Eye (tissue), 1 donor: ENCODE measurements around the gene PIP4K2A.

Source experiments
- DNase-seq: peaks from one replicate; pipeline ENCODE4 v3.0.0-alpha.2; 2015

The PIP4K2A gene

GRCh38 chr10:22690614-22691431, 23.6 kb downstream of the PIP4K2A start:
- DNase-seq: no peak

DNA sequence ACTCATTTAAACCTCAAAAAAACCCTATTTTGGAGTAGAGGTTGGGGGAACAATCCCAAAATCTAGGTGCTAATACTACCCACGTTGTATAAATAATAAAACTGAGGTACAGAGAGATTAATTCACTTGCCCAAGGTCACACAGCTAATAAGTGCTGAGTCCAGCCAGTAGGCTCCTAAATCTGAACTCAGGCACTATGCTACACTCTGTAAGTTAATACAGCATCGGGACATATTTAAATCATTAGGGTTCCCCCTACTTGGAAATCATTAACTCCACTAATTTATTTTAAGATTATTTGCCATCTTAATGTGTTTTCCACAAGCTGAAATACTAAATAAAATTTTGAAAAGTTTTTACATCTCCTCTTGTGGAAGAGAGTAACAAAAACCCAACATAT, 24.2 kb downstream of the PIP4K2A start:
- DNase-seq: no peak

- DNase-seq: no peak
These were observed 28.0 kb downstream of the PIP4K2A start for GRCh38 chr10:22686347-22686746.

- DNase-seq: no peak
These were observed 28.5 kb downstream of the PIP4K2A start for GRCh38 chr10:22685926-22686325.

GRCh38 chr10:22684699-22685098, 29.7 kb downstream of the PIP4K2A start:
- no peak for DNase-seq

DNA sequence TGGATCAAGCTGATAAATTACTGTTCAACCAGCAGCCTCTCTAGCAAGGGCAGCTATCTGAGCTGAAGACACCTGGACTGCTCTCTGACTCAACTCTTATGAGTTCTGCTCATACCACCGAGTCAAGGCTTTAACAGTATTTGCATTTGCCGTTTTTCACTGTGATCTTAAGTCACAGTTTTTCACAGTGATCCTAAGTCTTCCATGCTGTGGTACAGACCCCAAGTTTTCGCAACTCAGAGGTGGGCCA, 31.3 kb downstream of the PIP4K2A start:
- DNase-seq: no peak

GRCh38 chr10:22682237-22683139, 31.9 kb downstream of the PIP4K2A start:
- DNase-seq: peak; percentile 27

DNA sequence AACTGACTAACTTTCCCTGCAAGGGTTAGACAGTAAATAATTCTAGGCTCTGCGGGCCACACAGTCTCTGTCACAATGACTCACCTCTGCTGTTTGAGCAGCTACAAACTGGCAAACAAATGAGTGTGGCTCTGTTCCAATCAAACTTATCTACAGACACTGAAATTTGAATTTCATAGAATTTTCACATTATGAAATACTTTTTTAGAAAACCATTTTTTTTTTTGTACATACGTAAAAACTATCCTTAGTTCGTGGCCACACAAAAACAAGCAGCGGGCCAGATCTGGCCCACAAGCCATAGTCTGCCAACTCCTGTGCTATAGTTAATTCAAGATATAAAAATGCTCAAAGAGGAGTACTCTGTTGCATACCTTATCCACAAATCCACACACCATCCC, 32.6 kb downstream of the PIP4K2A start:
- no peak for DNase-seq

- no peak for DNase-seq
These were observed 33.1 kb downstream of the PIP4K2A start for GRCh38 chr10:22681301-22681700.

DNA sequence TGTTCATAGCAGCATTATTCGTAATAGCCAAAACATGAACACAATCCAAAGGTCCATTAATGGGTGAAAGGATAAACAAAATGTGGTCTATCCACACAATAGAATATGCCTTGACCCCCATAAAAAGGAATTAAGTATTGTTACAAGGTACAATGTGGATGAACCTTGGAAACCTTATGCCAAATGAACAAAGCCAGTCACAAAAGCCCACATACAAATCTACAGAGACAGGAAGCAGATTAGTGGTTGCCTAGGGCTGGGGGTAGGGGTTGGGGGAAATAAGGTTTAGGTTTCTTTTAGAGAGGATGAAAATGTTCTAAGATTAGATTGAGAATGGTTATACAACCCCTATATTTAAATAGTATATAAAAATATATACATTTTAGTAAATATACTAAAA, 34.8 kb downstream of the PIP4K2A start:
- DNase-seq: no peak

DNA sequence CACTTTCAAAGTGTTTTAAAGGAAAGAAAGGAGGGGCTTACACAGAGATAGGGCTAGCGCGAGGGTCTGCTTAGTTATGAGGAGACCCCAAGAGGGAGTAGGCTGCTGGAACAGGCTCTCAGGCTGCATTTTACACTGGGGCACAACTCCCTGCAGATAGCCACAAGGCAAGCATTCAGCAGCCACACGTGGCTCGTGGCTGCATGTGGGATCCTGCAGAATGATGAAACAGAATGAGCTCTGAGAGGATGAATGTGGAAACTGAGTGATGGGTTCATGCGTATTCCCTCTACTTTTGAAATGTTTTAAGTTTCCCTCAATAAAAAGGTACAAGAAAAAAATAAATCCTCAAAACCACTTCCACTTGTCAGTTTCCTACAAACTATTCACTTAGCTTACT, 37.0 kb downstream of the PIP4K2A start:
- DNase-seq: no peak

GRCh38 chr10:22676435-22676834, 37.9 kb downstream of the PIP4K2A start:
- DNase-seq: no peak

GRCh38 chr10:22674573-22674930, 39.8 kb downstream of the PIP4K2A start:
- DNase-seq: no peak

DNA sequence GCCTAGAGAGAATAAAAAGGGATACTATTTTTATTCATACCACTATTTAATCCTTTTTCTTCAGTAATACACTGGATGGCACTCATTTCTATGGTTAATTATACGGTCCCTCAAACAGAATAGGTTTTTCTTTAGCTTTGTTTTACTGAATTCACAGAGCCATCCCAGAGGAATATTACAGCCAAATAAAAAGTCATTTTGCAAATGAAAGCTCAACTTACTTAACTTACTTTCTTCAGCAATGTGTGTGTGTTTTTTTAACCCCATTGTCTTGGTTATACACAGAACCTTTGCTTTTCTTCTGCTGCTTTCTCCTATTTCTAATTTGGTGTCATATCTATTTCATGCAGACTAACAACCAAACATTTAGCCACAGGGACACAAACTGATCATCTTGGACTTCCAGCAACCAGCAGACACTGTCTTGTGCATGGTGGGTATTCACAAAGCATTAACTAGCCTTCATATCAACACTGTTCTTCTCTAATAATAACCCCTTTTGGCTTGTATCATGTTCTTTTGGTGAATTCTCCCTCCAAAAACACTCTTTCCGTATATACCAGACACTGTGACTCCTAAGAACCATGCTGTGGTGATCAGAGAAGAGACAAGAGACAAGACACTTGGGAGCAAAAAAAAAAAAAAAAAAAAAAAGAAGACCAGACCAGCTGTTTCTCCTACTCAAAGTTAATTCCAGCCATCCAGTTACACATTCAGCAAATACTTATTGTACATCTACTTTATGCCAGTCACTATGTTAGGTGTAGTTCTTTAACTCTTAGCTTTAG, 40.4 kb downstream of the PIP4K2A start:
- DNase-seq: no peak

GRCh38 chr10:22673091-22673392, 41.3 kb downstream of the PIP4K2A start:
- no peak for DNase-seq

DNA sequence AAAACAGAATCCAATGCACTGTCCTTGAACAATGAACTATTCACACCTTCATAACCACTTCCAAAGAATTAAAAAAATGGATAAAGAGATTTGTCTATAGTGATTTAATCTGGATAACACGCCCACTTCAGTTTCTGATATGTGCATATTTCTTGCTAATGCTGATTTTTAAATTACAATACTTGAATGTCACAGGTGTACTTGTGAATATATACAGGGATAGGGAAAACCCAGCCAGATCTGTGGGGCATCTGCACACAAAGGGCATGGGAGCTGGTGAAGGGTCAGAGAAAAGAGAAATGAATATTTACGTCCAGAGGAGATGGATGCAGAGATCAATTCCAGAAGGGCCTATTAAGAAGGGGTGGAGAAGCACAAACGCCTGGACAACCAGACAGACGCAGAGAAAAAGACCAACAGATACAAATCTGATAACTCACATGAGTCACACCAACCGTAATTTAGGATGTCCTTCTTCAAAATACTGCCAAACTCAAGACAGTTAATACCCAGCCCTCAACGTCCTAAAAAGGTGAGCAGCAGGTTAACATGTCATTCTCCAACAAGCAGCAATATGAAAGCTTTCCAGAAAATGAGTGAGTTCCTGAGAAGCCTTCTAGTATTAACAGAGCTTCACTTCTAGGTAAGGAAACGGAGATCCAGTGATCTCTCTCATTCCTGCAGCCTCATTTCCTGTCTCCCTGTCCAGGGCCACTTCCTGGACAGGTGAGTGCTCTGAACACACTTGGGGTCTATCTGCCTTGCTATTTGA, 41.9 kb downstream of the PIP4K2A start:
- no peak for DNase-seq

GRCh38 chr10:22670788-22671187, 43.6 kb downstream of the PIP4K2A start:
- DNase-seq: no peak

DNA sequence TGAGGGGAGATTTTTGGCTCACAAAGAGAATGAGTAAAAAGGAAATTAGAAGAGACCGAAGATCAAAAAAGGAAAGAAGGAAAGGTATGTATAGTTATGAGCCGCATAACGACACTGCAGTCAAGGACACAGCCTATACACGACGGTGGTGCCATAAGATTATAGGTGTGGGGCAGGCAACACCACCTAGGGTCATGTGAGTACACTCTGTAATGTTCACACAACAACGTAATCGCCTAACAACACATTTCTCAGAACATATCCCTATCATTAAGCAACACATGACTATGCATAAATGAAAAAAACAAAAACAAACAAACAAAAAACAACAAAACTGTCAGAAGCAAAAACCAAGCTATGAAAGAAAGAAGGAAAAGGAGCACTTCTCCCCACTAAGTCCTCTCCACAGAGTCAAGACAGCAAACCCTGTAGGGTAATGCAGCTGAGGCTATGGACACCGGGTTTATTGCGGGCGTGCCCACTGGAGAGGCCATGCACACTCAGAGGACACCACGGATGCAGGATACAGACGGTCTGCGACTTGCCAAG, 45.1 kb downstream of the PIP4K2A start:
- no peak for DNase-seq

DNA sequence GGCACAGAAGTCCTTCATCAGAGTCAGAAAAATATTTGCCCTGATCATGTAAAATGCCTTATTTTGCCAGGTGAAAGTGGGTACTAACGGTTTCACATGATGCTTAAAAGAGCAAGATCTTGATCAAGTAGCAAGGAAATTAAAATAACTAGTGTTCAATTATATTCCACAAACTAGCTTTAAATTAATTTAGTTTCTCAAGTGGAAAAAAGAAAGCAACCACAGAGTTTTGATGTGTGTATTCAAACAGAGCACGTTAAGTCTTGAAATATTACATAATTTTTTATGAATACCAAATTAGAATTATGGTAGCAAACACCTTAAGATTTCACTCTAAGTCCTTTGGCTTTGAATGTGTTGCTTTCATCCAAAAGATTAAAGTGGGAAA, 47.3 kb downstream of the PIP4K2A start:
- no peak for DNase-seq

DNA sequence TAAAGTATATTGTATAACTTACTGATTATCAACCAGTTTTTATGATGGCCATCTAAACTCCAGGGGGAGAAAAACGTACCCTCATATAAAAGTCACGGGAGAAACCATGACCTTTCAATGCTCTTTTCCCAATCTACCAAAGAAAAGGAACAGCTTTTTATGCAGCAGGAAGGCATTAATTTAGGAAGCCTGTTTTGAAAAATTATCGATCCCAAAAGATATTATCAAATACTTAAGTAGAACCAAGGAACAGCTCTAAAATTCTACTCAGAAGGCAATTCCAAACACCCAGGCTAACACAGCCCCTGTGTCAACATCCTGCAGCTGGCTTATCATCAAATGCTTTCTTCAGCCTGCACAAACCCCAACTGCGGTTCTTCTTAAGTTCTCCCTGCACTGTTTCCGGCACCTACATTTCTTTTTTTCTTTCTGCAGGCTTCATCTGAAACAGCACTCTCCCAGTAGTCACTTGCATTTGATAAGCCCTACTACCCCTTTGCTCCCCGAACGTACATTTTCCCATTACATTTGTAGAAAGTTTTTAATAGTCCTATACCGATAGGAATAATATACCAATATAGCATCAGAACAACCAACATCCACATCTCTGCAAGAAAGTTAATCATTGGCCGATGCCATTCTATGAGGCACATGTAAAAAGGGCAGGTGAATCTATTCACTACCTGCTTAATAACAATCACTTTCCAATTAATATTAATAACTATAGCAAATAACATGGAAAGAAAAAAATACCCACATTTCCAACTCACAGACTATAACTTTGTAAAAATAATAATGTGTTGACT, 47.9 kb downstream of the PIP4K2A start:
- no peak for DNase-seq

DNA sequence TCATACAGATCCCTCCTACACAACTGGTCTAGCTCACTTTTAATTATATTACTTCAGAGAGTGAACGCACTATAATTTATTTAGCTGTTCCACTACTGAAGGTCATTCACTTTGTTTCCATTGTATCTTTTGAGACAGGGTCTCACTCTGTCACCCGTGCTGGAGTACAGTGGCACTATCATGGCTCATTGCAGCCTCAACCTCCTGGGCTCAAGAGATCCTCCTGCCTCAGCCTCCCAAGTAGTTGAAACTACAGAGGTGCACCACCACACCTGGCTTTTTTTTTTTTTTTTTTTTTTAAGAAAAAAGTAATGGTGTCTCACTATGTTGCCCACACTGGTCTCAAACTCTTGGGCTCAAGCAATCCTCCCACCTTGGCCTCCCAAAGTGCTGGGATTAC, 49.0 kb downstream of the PIP4K2A start:
- DNase-seq: no peak
